HEK293 (cell line): ENCODE data around the gene CLCNKB.
A peak's percentile ranks its signal among the peaks of the same experiment; 100 is the strongest.

Source experiments
- HOXD13 ChIP-seq: sonication (generic); formaldehyde crosslinking; IDR thresholded peaks from 2 replicates; pipeline ENCODE4 v1.8.0; 2022; ENCODE audit warnings: missing genetic modification reagents, borderline replicate concordance
- KLF16 ChIP-seq: fragments of 450-650 bp; formaldehyde crosslinking; IDR thresholded peaks from 2 replicates; pipeline ENCODE4 v1.5.1; 2017; ENCODE audit warnings: missing biosample characterization, missing genetic modification characterization
- SALL2 ChIP-seq: fragments of 450-650 bp; formaldehyde crosslinking; IDR thresholded peaks from 2 replicates; pipeline ENCODE4 v1.5.0; 2017; ENCODE audit warnings: missing biosample characterization, mild to moderate bottlenecking, missing genetic modification characterization, borderline replicate concordance
- SCRT1 ChIP-seq: fragments of 450-650 bp; formaldehyde crosslinking; IDR thresholded peaks from 2 replicates; pipeline ENCODE4 v1.5.1; 2016; ENCODE audit warnings: missing biosample characterization, missing genetic modification characterization, borderline replicate concordance
- SCRT2 ChIP-seq: fragments of 450-650 bp; formaldehyde crosslinking; IDR thresholded peaks from 2 replicates; pipeline ENCODE4 v1.5.1; 2016; ENCODE audit warnings: missing biosample characterization, missing genetic modification characterization
- YY1 ChIP-seq: fragments of 450-650 bp; formaldehyde crosslinking; IDR thresholded peaks from 2 replicates; pipeline ENCODE4 v1.5.1; 2018; ENCODE audit warnings: missing biosample characterization, missing genetic modification characterization
- ZBTB21 ChIP-seq: fragments of 450-650 bp; formaldehyde crosslinking; IDR thresholded peaks from 2 replicates; pipeline ENCODE4 v1.5.1; 2017; ENCODE audit warnings: missing biosample characterization, missing genetic modification characterization
- ZBTB48 ChIP-seq: fragments of 450-650 bp; formaldehyde crosslinking; IDR thresholded peaks from 2 replicates; pipeline ENCODE4 v1.5.1; 2016; ENCODE audit warnings: missing biosample characterization, missing genetic modification characterization
- ZFHX2 ChIP-seq: fragments of 450-650 bp; formaldehyde crosslinking; conservative IDR thresholded peaks from 2 replicates; pipeline ENCODE4 v1.5.1; 2016; ENCODE audit warnings: missing biosample characterization, missing genetic modification characterization
- ZNF112 ChIP-seq: fragments of 450-650 bp; formaldehyde crosslinking; IDR thresholded peaks from 2 replicates; pipeline ENCODE4 v1.5.0; 2017; ENCODE audit warnings: missing biosample characterization, missing genetic modification characterization
- ZNF169 ChIP-seq: fragments of 450-650 bp; formaldehyde crosslinking; IDR thresholded peaks from 2 replicates; pipeline ENCODE4 v1.5.1; 2016; ENCODE audit warnings: missing biosample characterization, missing genetic modification characterization
- ZNF302 ChIP-seq: fragments of 450-650 bp; formaldehyde crosslinking; IDR thresholded peaks from 2 replicates; pipeline ENCODE4 v1.5.1; 2016; ENCODE audit warnings: missing biosample characterization, missing genetic modification characterization, low read depth
- ZNF549 ChIP-seq: fragments of 450-650 bp; IDR thresholded peaks from 2 replicates; pipeline ENCODE4 v1.5.1; 2018; ENCODE audit warnings: missing biosample characterization, missing genetic modification characterization, mild to moderate bottlenecking, inconsistent platforms, moderate library complexity
- ZNF585B ChIP-seq: fragments of 450-650 bp; formaldehyde crosslinking; IDR thresholded peaks from 2 replicates; pipeline ENCODE4 v1.5.1; 2016; ENCODE audit warnings: missing biosample characterization, missing genetic modification characterization
- ZNF664 ChIP-seq: fragments of 450-650 bp; formaldehyde crosslinking; IDR thresholded peaks from 2 replicates; pipeline ENCODE4 v1.5.1; 2016; ENCODE audit warnings: missing biosample characterization, missing genetic modification characterization
- ZNF777 ChIP-seq: fragments of 450-650 bp; formaldehyde crosslinking; IDR thresholded peaks from 2 replicates; pipeline ENCODE4 v1.5.1; 2017; ENCODE audit warnings: missing biosample characterization, missing genetic modification characterization, borderline replicate concordance
- TF ChIP-seq, protein P1 (sequence below): fragments of 450-650 bp; formaldehyde crosslinking; IDR thresholded peaks from 2 replicates; pipeline ENCODE4 v1.5.1; 2016; ENCODE audit warnings: missing biosample characterization, missing genetic modification characterization, low read depth
- TF ChIP-seq, protein P2 (sequence below): fragments of 450-650 bp; formaldehyde crosslinking; IDR thresholded peaks from 2 replicates; pipeline ENCODE4 v1.5.1; 2016; ENCODE audit warnings: missing biosample characterization, missing genetic modification characterization, low read depth
- TF ChIP-seq, protein P3 (sequence below): fragments of 450-650 bp; formaldehyde crosslinking; IDR thresholded peaks from 2 replicates; pipeline ENCODE4 v1.5.1; 2016; ENCODE audit warnings: missing biosample characterization, missing genetic modification characterization
- TF ChIP-seq, protein P4 (sequence below): fragments of 450-650 bp; formaldehyde crosslinking; IDR thresholded peaks from 2 replicates; pipeline ENCODE4 v1.5.1; 2016; ENCODE audit warnings: missing biosample characterization, missing genetic modification characterization
- TF ChIP-seq, protein P5 (sequence below): fragments of 450-650 bp; IDR thresholded peaks from 2 replicates; pipeline ENCODE4 v1.5.1; 2018; ENCODE audit warnings: missing biosample characterization, missing genetic modification characterization
- TF ChIP-seq, protein P6 (sequence below): fragments of 450-650 bp; formaldehyde crosslinking; IDR thresholded peaks from 2 replicates; pipeline ENCODE4 v1.5.1; 2016; ENCODE audit warnings: missing biosample characterization, missing genetic modification characterization
- TF ChIP-seq, protein P7 (sequence below): fragments of 450-650 bp; formaldehyde crosslinking; IDR thresholded peaks from 2 replicates; pipeline ENCODE4 v1.5.1; 2017; ENCODE audit warnings: missing biosample characterization, missing genetic modification characterization
- TF ChIP-seq, protein P8 (sequence below): fragments of 450-650 bp; formaldehyde crosslinking; IDR thresholded peaks from 2 replicates; pipeline ENCODE4 v1.5.1; 2016; ENCODE audit warnings: missing biosample characterization, missing genetic modification characterization

CLCNKB gene

DNA sequence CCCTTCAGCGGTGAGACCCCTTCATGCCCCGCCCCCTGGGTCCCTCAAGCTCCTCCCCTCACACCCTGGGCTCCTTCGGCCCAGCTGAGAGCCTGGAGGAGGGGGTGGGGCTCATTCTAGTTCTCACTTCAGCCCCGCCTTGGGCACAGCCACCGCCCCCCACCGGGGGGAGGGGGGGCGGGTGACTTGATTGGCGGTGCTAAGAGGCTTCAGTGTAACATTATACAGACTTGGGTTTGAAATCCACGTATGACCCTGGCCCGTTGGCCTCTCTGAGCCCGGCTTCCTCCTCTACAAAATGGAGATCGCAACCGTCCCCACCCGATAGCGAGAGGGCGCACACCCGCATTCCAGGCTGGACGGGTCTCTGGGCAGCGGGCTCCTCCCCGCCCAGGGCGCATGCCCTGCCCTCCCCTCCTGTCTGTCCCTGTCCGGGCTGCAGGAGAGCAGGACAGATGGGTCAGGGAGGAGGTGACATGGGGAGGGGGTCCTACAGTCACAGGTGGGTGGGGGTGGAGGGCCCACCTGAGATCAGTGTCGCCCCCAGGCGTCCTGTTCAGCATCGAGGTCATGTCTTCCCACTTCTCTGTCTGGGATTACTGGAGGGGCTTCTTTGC, 5.1 kb downstream of the CLCNKB start (continued):
- TF ChIP-seq, protein P1, sequence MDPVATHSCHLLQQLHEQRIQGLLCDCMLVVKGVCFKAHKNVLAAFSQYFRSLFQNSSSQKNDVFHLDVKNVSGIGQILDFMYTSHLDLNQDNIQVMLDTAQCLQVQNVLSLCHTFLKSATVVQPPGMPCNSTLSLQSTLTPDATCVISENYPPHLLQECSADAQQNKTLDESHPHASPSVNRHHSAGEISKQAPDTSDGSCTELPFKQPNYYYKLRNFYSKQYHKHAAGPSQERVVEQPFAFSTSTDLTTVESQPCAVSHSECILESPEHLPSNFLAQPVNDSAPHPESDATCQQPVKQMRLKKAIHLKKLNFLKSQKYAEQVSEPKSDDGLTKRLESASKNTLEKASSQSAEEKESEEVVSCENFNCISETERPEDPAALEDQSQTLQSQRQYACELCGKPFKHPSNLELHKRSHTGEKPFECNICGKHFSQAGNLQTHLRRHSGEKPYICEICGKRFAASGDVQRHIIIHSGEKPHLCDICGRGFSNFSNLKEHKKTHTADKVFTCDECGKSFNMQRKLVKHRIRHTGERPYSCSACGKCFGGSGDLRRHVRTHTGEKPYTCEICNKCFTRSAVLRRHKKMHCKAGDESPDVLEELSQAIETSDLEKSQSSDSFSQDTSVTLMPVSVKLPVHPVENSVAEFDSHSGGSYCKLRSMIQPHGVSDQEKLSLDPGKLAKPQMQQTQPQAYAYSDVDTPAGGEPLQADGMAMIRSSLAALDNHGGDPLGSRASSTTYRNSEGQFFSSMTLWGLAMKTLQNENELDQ (tag by site-specific recombination): no peak
- no peak for TF ChIP-seq HOXD13 (CRISPR knock-in tag)
- TF ChIP-seq, protein P2, sequence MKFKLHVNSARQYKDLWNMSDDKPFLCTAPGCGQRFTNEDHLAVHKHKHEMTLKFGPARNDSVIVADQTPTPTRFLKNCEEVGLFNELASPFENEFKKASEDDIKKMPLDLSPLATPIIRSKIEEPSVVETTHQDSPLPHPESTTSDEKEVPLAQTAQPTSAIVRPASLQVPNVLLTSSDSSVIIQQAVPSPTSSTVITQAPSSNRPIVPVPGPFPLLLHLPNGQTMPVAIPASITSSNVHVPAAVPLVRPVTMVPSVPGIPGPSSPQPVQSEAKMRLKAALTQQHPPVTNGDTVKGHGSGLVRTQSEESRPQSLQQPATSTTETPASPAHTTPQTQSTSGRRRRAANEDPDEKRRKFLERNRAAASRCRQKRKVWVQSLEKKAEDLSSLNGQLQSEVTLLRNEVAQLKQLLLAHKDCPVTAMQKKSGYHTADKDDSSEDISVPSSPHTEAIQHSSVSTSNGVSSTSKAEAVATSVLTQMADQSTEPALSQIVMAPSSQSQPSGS (tag by site-specific recombination): no peak
- TF ChIP-seq ZNF585B: no peak
- TF ChIP-seq YY1 (tag by site-specific recombination): no peak
- no peak for TF ChIP-seq ZFHX2 (tag by site-specific recombination)
- TF ChIP-seq, protein P3, sequence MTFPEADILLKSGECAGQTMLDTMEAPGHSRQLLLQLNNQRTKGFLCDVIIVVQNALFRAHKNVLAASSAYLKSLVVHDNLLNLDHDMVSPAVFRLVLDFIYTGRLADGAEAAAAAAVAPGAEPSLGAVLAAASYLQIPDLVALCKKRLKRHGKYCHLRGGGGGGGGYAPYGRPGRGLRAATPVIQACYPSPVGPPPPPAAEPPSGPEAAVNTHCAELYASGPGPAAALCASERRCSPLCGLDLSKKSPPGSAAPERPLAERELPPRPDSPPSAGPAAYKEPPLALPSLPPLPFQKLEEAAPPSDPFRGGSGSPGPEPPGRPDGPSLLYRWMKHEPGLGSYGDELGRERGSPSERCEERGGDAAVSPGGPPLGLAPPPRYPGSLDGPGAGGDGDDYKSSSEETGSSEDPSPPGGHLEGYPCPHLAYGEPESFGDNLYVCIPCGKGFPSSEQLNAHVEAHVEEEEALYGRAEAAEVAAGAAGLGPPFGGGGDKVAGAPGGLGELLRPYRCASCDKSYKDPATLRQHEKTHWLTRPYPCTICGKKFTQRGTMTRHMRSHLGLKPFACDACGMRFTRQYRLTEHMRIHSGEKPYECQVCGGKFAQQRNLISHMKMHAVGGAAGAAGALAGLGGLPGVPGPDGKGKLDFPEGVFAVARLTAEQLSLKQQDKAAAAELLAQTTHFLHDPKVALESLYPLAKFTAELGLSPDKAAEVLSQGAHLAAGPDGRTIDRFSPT (tag by site-specific recombination): no peak
- TF ChIP-seq, protein P4, sequence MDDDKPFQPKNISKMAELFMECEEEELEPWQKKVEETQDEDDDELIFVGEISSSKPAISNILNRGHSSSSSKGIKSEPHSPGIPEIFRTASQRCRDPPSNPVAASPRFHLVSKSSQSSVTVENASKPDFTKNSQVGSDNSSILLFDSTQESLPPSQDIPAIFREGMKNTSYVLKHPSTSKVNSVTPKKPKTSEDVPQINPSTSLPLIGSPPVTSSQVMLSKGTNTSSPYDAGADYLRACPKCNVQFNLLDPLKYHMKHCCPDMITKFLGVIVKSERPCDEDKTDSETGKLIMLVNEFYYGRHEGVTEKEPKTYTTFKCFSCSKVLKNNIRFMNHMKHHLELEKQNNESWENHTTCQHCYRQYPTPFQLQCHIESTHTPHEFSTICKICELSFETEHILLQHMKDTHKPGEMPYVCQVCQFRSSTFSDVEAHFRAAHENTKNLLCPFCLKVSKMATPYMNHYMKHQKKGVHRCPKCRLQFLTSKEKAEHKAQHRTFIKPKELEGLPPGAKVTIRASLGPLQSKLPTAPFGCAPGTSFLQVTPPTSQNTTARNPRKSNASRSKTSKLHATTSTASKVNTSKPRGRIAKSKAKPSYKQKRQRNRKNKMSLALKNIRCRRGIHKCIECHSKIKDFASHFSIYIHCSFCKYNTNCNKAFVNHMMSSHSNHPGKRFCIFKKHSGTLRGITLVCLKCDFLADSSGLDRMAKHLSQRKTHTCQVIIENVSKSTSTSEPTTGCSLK (tag by site-specific recombination): no peak
- no peak for TF ChIP-seq SALL2 (tag by site-specific recombination)
- TF ChIP-seq ZBTB21 (tag by site-specific recombination): no peak
- TF ChIP-seq, protein P5, sequence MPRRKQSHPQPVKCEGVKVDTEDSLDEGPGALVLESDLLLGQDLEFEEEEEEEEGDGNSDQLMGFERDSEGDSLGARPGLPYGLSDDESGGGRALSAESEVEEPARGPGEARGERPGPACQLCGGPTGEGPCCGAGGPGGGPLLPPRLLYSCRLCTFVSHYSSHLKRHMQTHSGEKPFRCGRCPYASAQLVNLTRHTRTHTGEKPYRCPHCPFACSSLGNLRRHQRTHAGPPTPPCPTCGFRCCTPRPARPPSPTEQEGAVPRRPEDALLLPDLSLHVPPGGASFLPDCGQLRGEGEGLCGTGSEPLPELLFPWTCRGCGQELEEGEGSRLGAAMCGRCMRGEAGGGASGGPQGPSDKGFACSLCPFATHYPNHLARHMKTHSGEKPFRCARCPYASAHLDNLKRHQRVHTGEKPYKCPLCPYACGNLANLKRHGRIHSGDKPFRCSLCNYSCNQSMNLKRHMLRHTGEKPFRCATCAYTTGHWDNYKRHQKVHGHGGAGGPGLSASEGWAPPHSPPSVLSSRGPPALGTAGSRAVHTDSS (tag by site-specific recombination): no peak
- TF ChIP-seq, protein P6, sequence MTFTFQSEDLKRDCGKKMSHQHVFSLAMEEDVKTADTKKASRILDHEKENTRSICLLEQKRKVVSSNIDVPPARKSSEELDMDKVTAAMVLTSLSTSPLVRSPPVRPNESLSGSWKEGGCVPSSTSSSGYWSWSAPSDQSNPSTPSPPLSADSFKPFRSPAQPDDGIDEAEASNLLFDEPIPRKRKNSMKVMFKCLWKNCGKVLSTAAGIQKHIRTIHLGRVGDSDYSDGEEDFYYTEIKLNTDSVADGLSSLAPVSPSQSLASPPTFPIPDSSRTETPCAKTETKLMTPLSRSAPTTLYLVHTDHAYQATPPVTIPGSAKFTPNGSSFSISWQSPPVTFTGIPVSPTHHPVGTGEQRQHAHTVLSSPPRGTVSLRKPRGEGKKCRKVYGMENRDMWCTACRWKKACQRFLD (tag by site-specific recombination): no peak
- peak; percentile 77 for TF ChIP-seq SCRT2 (tag by site-specific recombination)
- 0 out of 2 replicates have a peak, but pooled peaks have one; percentile 13 for TF ChIP-seq SCRT1 (tag by site-specific recombination)
- no peak for TF ChIP-seq ZNF169 (tag by site-specific recombination)
- no peak for TF ChIP-seq ZNF302 (tag by site-specific recombination)
- TF ChIP-seq, protein P7, sequence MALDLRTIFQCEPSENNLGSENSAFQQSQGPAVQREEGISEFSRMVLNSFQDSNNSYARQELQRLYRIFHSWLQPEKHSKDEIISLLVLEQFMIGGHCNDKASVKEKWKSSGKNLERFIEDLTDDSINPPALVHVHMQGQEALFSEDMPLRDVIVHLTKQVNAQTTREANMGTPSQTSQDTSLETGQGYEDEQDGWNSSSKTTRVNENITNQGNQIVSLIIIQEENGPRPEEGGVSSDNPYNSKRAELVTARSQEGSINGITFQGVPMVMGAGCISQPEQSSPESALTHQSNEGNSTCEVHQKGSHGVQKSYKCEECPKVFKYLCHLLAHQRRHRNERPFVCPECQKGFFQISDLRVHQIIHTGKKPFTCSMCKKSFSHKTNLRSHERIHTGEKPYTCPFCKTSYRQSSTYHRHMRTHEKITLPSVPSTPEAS (tag by site-specific recombination): no peak
- TF ChIP-seq KLF16: no peak
- no peak for TF ChIP-seq ZNF112
- no peak for TF ChIP-seq ZNF664
- TF ChIP-seq ZNF777 (tag by site-specific recombination): no peak
- no peak for TF ChIP-seq ZNF549 (tag by site-specific recombination)
- TF ChIP-seq, protein P8, sequence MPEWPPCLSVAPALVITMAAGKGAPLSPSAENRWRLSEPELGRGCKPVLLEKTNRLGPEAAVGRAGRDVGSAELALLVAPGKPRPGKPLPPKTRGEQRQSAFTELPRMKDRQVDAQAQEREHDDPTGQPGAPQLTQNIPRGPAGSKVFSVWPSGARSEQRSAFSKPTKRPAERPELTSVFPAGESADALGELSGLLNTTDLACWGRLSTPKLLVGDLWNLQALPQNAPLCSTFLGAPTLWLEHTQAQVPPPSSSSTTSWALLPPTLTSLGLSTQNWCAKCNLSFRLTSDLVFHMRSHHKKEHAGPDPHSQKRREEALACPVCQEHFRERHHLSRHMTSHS (tag by site-specific recombination): no peak
- TF ChIP-seq ZBTB48 (tag by site-specific recombination): no peak
